SK-N-SH (cell line): ENCODE measurements around the gene ERMARD. TPM values are rescaled to one million over a fixed set of nuclear protein-coding genes. Genes with fewer than 3 reads are reported as not detected.

Experiments
- CTCF ChIA-PET: fragments of 300-600, 350-600 bp; formaldehyde crosslinking; extraction: SDS; loops from one replicate; lab custom pipeline; 2021; lab: Yijun Ruan, JAX
- POLR2A ChIA-PET: fragments of 350-600 bp; sonication (Branson Sonifier 250); formaldehyde crosslinking; extraction: SDS; loops from one replicate; lab custom pipeline; 2020; ENCODE audit warnings: antibody characterized with exemption, inconsistent platforms; lab: Yijun Ruan, JAX
- DNase-seq: peaks from one replicate; pipeline ENCODE4 v3.0.0; 2012
- H2AFZ ChIP-seq: fragments of 200-600 bp; sonication (generic); 2 replicates; pipeline ENCODE4 v1.8.1; 2016; ENCODE audit warnings: antibody characterized with exemption, mild to moderate bottlenecking, low read depth
- H3F3A ChIP-seq: fragments of 200-600 bp; sonication (generic); replicated peaks from 2 replicates; pipeline ENCODE3; 2016; ENCODE audit warnings: antibody characterized with exemption, mild to moderate bottlenecking; ENCODE audit not compliant: insufficient read depth
- H3K27ac ChIP-seq, 2 experiments: fragments of 200-500 bp in 1 of 2; fragments of 200-600 bp in 1 of 2; sonication (Bioruptor generic) in 1 of 2; sonication (generic), shearing (Covaris generic) in 1 of 2; 2 replicates each; pipeline versions ENCODE4 v1.5.1 to v1.6.1; 2014 to 2016; ENCODE audit warnings: low read depth in 2 of 2, inconsistent platforms in 1 of 2, low read length in 1 of 2, mild to moderate bottlenecking in 1 of 2, mixed read lengths in 1 of 2
- H3K27me3 ChIP-seq: fragments of 200-600 bp; sonication (generic), shearing (Covaris generic); 2 replicates; pipeline ENCODE4 v1.6.1; 2016; ENCODE audit warnings: mixed run types; ENCODE audit not compliant: insufficient read depth
- H3K36me3 ChIP-seq, 2 experiments: fragments of 200-500 bp in 1 of 2; fragments of 200-600 bp in 1 of 2; sonication (Bioruptor generic) in 1 of 2; sonication (generic) in 1 of 2; replicated peaks in 1 of 2; 2 replicates each; pipeline versions ENCODE3 to v1.5.1; 2014 to 2016; ENCODE audit warnings: low read length in 1 of 2, mild to moderate bottlenecking in 1 of 2; ENCODE audit not compliant: insufficient read depth in 2 of 2, control insufficient read depth in 1 of 2
- H3K4me1 ChIP-seq, 2 experiments: fragments of 200-500 bp in 1 of 2; fragments of 200-600 bp in 1 of 2; sonication (Bioruptor generic) in 1 of 2; sonication (generic), shearing (Covaris generic) in 1 of 2; 2 replicates each; pipeline versions ENCODE4 v1.5.1 to v1.6.1; 2014 to 2016; ENCODE audit warnings: low read depth in 1 of 2, low read length in 1 of 2, mixed run types in 1 of 2; ENCODE audit not compliant: insufficient read depth in 2 of 2, control insufficient read depth in 1 of 2
- H3K4me2 ChIP-seq: fragments of 200-600 bp; sonication (generic), shearing (Covaris generic); 2 replicates; pipeline ENCODE4 v1.6.1; 2017; ENCODE audit warnings: mixed run types
- H3K4me3 ChIP-seq, 2 experiments: fragments of 200-500 bp in 1 of 2; fragments of 200-600 bp in 1 of 2; sonication (Bioruptor generic) in 1 of 2; sonication (generic), shearing (Covaris generic) in 1 of 2; 2 replicates each; pipeline versions ENCODE4 v1.5.1 to v1.8.1; 2014 to 2016; ENCODE audit warnings: low read depth in 2 of 2, inconsistent platforms in 1 of 2, low read length in 1 of 2, mild to moderate bottlenecking in 1 of 2, mixed read lengths in 1 of 2, moderate library complexity in 1 of 2
- H3K79me2 ChIP-seq: fragments of 200-600 bp; sonication (generic); 2 replicates; pipeline ENCODE4 v1.8.1; 2017; ENCODE audit warnings: mild to moderate bottlenecking; ENCODE audit not compliant: insufficient read depth
- H3K9ac ChIP-seq: fragments of 200-600 bp; sonication (generic); 2 replicates; pipeline ENCODE4 v1.6.1; 2017; ENCODE audit warnings: mixed run types
- H3K9me2 ChIP-seq: fragments of 200-600 bp; sonication (generic); 2 replicates; pipeline ENCODE4 v1.6.1; 2017; ENCODE audit warnings: mixed run types
- H3K9me3 ChIP-seq: fragments of 200-600 bp; sonication (generic); 2 replicates; pipeline ENCODE4 v1.6.1; 2017; ENCODE audit warnings: mixed run types, mild to moderate bottlenecking, moderate library complexity
- H4K20me1 ChIP-seq: fragments of 200-600 bp; sonication (generic); 2 replicates; pipeline ENCODE4 v1.6.1; 2017; ENCODE audit warnings: mild to moderate bottlenecking, mixed run types; ENCODE audit not compliant: insufficient read depth
- CTCF ChIP-seq: fragments of 200-600 bp; sonication (generic); IDR thresholded peaks from 2 replicates; pipeline ENCODE4 v1.6.1; 2017; ENCODE audit warnings: antibody characterized with exemption, mild to moderate bottlenecking, moderate library complexity
- ELF1 ChIP-seq: IDR thresholded peaks from 2 replicates; pipeline ENCODE4 v1.4.0; 2012
- FOXJ3 ChIP-seq: sonication (generic); formaldehyde crosslinking; IDR thresholded peaks from 2 replicates; pipeline ENCODE4 v1.5.1; 2020; ENCODE audit warnings: mild to moderate bottlenecking, missing genetic modification reagents
- GABPA ChIP-seq: IDR thresholded peaks from 2 replicates; pipeline ENCODE4 v1.4.0; 2012; ENCODE audit warnings: low read depth, mild to moderate bottlenecking
- PBX3 ChIP-seq: IDR thresholded peaks from 2 replicates; pipeline ENCODE4; 2012
- RAD21 ChIP-seq: IDR thresholded peaks from 2 replicates; pipeline ENCODE4 v1.6.1; 2012; ENCODE audit warnings: mild to moderate bottlenecking, low read length
- SMC3 ChIP-seq: IDR thresholded peaks from 2 replicates; pipeline ENCODE4 v1.6.1; 2012; ENCODE audit warnings: low read depth, low read length, improper control_type of control experiment
- TAF1 ChIP-seq: IDR thresholded peaks from 2 replicates; pipeline ENCODE4 v1.6.1; 2012; ENCODE audit warnings: low read depth, mild to moderate bottlenecking, low read length, moderate library complexity, borderline replicate concordance
- ZBTB33 ChIP-seq: IDR thresholded peaks from 2 replicates; pipeline ENCODE4 v1.4.0; 2012; ENCODE audit warnings: low read depth, borderline replicate concordance
- WGBS: methylation state at CpG from one replicate; pipeline ENCODE4 v1.1.6; 2017; ENCODE audit warnings: low lambda C conversion rate; 5-methylcytosine and 5-hydroxymethylcytosine counted together
- polyA plus RNA-seq, 3 experiments: library from polyadenylated mRNA; depleted of rRNA; stranded (reverse); fragments of >200 nt; gene quantifications; 2 replicates each; pipeline ENCODE4 v1.2.3, GENCODE V29; 2012
- TF ChIP-seq, protein P1 (sequence below): IDR thresholded peaks from 2 replicates; pipeline ENCODE4 v1.6.1; 2012; ENCODE audit warnings: mild to moderate bottlenecking, low read depth, low read length, moderate library complexity

ERMARD gene
- polyA plus RNA-seq, 1 of the 3 experiments (the other 2 are of a cell fraction) = 43.2 TPM

DNA sequence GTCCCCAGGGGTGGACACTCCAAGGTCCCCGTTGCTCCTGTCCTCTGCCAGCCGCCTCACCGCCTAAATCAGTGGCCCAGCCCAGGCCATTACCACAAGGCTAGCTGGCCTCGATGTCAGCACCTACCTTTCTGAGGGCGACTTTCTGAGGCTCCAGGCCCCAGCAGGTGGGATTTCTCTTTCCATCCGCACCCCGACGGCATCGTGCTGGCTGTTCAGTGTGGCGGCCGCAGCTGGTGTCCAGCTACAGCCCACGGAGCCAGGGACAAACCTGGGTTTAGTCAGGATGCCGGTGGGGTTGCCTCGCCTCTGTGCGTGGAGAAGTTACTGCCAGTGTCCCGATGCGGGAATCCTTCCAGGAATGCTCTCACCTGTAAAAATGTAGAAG is 60.8 kb downstream of the ERMARD start:
- no peak overlapping the region for H3K9ac ChIP-seq
- H3F3A ChIP-seq = no peaks in the 10 kb centered on the region
- POLR2A ChIA-PET = no interaction called here
- no peak overlapping the region for H2AFZ ChIP-seq
- H3K4me1 ChIP-seq = peaks cover 0 to 10% of the 10 kb centered on the region in 2 experiments; a peak in 1 of 4 replicates
- no peaks in the 10 kb centered on the region for H3K27me3 ChIP-seq
- 0 out of 2 replicates have a peak, but pooled peaks cover 3% of the 10 kb centered on the region for H3K9me3 ChIP-seq
- H3K4me2 ChIP-seq = no peak overlapping the region
- no peaks in the 10 kb centered on the region for H3K9me2 ChIP-seq
- WGBS = 81% methylated on average over 17 of the region's 17 CpGs
- H3K36me3 ChIP-seq = no peaks in the 10 kb centered on the region
- no peaks in the 10 kb centered on the region for H3K79me2 ChIP-seq
- TF ChIP-seq TAF1 = no peak
- TF ChIP-seq GABPA = no peak
- TF ChIP-seq, protein P1, sequence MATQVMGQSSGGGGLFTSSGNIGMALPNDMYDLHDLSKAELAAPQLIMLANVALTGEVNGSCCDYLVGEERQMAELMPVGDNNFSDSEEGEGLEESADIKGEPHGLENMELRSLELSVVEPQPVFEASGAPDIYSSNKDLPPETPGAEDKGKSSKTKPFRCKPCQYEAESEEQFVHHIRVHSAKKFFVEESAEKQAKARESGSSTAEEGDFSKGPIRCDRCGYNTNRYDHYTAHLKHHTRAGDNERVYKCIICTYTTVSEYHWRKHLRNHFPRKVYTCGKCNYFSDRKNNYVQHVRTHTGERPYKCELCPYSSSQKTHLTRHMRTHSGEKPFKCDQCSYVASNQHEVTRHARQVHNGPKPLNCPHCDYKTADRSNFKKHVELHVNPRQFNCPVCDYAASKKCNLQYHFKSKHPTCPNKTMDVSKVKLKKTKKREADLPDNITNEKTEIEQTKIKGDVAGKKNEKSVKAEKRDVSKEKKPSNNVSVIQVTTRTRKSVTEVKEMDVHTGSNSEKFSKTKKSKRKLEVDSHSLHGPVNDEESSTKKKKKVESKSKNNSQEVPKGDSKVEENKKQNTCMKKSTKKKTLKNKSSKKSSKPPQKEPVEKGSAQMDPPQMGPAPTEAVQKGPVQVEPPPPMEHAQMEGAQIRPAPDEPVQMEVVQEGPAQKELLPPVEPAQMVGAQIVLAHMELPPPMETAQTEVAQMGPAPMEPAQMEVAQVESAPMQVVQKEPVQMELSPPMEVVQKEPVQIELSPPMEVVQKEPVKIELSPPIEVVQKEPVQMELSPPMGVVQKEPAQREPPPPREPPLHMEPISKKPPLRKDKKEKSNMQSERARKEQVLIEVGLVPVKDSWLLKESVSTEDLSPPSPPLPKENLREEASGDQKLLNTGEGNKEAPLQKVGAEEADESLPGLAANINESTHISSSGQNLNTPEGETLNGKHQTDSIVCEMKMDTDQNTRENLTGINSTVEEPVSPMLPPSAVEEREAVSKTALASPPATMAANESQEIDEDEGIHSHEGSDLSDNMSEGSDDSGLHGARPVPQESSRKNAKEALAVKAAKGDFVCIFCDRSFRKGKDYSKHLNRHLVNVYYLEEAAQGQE = no peak
- no peak for TF ChIP-seq ELF1
- TF ChIP-seq FOXJ3 (CRISPR knock-in tag) = no peak
- no peak for TF ChIP-seq SMC3
- TF ChIP-seq RAD21 = no peak
- no peak for TF ChIP-seq ZBTB33
- TF ChIP-seq PBX3 = no peak
- no peak for DNase-seq
- H3K4me3 ChIP-seq = no peak overlapping the region
- CTCF ChIA-PET = interaction anchor here (1.9 to 3.4 kb wide), 2 partner anchors 20 to 705 kb away, joined by 9 to 10 read pairs; no protein-coding TSS in a partner anchor
- H4K20me1 ChIP-seq = no peaks in the 10 kb centered on the region
- no peak overlapping the region for H3K27ac ChIP-seq

DNA sequence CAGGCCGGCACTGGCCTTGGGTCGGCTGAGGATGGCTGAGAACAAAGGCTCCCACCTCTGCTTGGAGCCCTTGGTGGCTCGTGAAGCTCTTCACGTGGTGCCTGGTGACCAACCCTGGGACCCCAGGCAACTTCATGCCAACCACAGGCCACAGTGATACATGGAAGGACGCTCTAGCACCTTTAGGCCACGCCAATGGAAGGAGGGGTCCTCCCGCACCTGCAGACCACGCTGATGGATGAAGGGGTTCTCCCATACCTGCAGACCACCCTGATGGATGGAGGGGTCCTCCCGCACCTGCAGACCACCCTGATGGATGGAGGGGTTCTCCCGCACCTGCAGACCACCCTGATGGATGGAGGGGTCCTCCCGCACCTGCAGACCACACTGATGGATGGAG is 62.5 kb downstream of the ERMARD start:
- no peak for DNase-seq
- TF ChIP-seq SMC3 (no peak), CTCF (no peak)
- ChIA-PET POLR2A (no interaction called here), CTCF (interaction anchor here (1.9 kb wide), 1 partner anchor 18 kb away, joined by 9 read pairs; no protein-coding TSS in a partner anchor)
- Histone ChIP-seq H3K9ac (no peak overlapping the region), H3K27me3 (no peaks in the 10 kb centered on the region), H3K79me2 (no peaks in the 10 kb centered on the region), H3F3A (no peaks in the 10 kb centered on the region), H3K27ac (no peak overlapping the region), H3K4me3 (no peak overlapping the region), H3K9me3 (0 out of 2 replicates have a peak, but pooled peaks cover 3% of the 10 kb centered on the region), H3K4me1 (peaks cover 0 to 10% of the 10 kb centered on the region in 2 experiments; a peak in 1 of 4 replicates), H3K36me3 (no peaks in the 10 kb centered on the region), H4K20me1 (no peaks in the 10 kb centered on the region), H2AFZ (no peak overlapping the region), H3K9me2 (no peaks in the 10 kb centered on the region), H3K4me2 (no peak overlapping the region)
- 89% methylated on average over 3 of the region's 11 CpGs for WGBS
